AML-193 (cell line): Measurements from ENCODE around the gene KCNA2.

ENCODE experiments used
- DNase-seq, 2 experiments: peaks; one replicate each; lab custom pipeline; 2025; lab: John Stamatoyannopoulos, UW

The KCNA2 gene

DNA sequence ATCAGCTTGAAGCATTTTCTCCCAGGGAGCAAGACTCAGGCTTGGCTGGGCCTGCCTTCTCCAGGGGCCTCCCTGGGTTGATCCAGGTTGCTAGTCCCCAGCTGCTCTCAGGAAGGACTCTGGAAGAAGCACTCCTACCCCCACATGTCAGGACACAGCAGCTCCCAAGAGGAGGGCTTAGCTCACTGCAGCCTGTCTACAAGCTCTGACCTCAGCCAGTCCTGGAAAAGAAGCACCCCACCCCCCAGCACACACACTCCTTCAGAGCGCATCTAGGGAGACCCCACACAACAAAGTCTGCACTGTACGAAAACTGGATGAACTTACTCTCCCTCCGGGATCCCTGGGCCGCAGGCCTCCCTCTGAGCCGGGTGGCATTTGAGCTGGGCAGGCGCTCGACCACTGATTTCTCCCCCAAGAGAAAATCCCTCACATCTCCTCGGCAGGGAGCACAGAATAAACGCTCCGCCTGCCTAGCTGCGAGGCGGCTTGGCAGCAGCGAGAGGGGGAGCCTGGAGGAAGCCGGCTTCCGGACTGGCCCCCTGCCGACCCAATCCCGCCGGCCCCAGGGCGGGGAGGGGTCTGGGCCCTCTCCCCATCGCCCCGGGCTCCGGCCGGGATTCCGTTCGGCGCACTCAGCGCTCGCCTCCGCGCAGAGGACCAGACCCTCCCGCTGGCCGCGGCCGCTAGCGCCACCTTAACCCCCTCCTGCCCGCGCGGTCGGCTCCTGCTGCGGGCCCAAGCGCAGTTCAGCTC, at the start of gene KCNA2:
Gene KCNA2 (minus strand): TSS at position 458 of the 756 bp plus-strand sequence. CDS start 1,576 bp downstream, outside the sequence.
- no peak for DNase-seq

DNA sequence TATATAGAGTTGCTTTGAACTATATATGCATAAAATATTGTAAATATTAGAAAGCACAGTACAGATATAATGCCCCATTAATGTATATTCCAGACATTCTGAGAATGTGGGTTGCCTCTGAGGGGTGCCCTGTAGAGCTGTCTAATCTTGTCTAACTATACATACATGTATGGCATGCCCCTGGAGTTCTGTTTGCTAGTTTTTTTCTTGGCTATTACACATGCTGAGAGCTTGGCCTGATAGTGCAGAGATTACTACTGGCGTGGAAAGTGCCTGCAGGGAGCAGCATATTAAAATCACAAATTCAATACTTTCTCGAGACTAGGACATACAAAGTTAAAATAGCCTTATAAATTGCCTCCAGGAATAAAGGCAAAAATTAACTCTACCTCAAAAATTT, 44.5 kb upstream of the KCNA2 start:
- DNase-seq: no peak

DNA sequence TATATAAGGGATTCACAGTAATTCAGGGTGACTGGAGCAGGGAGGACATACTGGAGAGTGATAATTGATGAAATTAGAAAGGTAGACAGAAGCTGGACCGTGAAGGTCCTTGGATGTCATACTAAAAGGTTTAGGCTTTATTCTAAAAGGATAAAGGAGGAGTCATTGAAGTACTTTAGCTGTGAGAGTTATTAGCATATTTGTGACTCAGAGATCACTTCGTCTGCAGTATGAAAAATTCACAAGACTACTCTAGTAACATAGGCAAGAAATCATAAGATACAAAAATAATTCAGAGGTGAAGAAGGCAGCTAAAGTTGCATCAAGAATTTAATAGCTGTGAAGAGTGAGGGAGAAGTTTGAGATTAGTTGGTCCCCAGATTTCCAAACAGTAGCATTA, 42.3 kb upstream of the KCNA2 start:
- no peak for DNase-seq

DNA sequence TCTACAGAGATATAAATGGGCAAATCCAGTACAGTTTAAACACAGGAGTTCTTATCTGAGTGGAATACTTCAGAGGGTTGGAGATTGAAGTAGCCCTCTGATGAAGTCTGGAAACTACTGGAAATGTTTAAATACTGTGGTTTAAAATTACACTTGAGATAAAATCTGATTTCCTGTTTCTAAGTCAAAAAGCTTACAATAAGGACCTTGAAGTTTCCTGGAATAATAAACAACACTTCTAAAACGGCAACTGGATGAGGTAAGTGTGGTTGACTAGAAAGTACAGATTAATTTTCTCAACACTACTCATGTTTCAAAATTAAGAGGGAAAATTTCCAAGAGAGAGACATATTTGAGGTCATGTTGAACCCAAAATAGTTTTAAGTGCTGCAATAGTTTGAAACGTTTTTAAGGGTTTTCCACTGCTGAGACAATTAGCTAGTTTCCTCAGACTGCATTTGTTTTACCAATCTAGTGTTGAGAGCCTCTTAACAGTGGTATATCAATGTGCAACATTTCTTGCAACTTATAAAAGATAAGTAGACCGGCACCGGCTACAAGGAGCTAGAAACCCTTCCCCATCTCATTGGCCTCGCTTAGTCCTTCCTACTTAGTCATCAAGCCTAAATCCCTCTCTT, 41.2 kb upstream of the KCNA2 start:
- DNase-seq: no peak

DNA sequence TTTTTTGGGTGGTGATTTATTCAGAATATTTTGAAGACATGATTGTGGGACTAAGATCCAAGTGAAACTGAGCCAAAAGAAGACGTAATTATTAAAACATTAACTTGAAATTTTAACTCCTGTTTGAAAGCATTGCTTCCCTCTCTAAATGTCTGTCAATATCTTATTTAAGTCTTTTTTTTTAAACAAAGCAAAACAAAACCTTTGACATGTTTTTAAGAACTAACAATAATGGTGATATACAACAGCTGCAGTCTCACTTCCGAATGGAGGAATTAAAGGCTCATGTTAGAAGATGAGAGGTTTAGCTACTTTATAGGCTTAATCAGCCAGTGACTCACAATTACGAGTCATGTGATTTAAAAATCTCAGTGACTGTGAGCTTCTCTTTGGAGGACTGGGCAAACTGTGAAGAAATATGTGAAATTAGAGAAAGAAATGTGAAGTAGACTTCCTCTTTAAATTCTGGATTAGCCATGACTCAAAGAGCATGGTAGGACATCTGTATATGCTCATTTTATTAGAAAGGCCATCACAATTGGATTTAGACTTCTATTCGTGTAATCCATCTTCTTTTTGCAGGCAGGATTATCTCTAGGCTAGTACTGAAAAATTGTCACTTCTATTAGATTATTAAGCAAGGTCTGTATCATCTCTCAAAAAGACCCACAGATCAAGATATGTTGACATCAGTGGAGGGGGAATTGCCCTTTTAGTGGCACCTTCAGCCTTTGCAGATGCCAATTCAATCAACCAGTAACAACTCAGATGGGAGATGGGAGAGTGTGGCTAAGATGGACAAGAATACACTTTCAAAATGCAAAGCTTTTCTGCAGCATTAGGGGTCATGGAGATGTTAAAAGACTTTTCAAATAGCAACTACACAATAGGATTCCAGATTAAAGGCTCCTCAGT, 39.9 kb upstream of the KCNA2 start:
- DNase-seq: no peak

DNA sequence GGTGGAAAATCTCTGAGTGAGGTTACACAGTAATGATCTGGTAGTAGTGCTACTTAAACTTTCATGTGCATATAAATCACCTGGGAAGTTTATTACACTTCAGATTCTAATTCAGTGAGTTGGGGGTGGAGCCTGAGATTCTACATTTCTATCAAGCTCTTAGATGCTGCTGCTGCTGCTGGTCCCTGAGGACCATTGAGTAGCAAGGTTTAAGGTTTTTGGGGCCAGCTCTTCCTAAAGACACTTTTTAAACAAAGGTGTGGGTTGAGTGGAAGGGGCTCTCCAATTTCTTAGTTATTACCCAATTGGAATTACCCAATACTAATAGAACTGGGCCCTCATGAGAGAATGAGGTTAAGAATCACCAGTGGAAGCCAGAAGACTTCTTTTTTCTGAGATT, 39.1 kb upstream of the KCNA2 start:
- DNase-seq: no peak

DNA sequence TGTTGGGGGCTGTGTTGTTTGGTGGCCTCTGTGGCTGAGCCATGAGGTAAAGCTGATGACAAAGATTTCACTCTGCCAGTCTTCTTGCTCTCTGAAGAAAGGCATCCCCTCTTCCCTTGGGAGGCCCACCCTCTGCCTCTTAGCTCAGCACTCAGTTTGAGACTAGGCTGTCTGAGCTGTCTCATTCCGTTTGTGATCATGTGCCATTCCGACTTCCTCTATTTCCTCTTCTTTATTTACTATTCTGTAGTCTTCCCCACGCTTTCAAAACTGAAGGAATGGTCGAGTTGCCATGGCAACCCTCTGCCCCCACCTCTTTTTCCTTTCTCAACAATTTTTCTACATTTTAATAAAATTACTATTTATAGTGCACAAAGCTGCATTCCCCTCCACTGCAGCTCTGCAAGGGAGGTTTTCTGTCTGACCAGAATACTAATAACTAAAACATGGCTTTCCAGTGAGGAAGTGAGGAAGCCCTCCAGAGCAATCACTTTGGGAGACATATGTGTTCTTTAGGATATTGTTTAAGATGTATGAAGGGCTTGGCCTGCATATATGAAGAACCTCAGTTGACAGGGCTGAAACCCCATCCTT, 37.8 kb upstream of the KCNA2 start:
- no peak for DNase-seq

DNA sequence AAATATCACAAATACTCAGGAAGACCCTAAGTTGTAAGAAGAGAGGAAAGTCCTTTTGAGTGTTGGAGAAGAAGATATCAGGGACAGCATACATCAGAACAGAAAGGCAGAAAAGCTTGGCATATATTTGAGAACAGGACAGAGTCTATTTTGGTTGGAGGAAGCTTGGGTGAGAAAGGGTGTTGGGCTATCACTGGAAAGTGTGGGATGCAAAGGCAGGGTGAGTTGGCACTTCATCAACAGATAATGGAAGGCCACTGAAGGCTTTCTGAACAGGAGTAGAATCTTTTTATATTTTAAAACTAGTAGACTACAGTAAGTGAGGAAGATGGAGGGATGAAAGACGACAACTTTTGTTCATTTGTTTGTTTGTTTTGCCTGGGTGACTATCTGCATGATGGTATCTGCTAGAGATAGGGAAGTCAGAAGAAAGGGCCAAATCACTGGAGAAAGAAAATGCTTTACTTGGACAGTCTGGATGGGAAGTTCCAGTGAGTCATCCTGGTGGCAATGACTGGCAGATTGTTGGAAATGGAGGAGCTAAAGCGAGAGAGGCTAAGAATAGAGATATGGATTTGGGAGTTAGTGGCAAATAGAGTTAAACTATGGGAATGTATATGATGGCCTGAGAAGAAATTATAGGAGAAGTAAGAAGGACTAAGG, 33.7 kb upstream of the KCNA2 start:
- DNase-seq: no peak

DNA sequence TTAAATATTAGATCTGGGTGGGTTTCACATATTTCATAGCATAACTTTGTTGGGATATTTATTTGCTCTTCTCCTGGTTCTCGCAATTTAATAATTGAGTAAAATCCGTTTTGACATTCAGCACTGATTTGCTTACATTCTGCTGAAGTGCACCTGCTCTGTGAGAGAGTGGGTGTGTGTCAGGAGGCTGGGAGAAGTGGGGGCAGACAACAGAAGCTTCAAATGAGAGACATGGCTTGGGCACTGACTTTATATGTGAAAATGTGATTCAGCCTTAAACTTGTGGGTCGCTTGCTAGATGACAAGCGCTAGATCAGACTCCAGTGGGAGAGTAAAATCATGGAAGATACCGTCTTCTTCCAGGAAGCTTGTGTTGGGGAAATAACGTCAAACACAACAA, 32.4 kb upstream of the KCNA2 start:
- no peak for DNase-seq

DNA sequence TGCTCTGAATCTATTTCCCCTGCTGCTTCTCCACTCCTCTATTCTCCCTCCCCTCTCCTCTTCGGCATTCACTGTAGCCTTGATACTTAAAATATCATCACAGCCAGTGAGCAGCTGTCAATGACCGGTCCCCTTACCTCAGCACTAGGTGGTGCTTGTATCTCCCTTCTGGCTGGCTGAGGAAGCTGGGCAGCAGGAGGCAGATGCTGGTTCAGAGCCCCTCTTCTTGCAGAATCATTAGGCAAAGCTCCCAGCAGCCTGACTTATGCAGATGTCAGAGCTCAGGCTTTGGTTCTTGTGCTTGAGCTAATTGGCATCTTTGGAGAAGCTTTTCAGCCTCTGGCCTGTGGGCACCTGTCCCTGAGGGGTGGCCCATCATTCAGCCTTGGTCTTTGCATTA, 31.9 kb upstream of the KCNA2 start:
- no peak for DNase-seq

DNA sequence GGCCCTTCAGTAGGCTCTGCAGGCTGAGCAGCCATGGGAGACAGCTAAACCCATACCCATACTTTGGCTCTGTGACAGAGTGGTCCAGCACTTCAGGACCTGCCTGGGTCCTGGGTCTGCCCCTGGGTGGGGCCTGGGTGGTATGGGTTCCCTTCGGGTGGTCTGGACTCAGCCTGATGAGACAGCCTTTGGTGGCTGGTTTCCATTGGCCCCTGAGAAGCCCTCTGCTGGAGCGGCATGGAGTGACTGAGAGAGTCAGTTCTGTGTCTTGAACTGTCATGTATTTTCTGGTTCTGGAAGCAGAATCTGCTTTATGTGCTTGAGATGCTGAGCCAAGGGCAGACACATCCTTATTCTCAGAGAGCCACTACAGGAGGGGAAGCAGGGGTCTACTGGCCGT, 31.3 kb upstream of the KCNA2 start:
- DNase-seq: no peak

DNA sequence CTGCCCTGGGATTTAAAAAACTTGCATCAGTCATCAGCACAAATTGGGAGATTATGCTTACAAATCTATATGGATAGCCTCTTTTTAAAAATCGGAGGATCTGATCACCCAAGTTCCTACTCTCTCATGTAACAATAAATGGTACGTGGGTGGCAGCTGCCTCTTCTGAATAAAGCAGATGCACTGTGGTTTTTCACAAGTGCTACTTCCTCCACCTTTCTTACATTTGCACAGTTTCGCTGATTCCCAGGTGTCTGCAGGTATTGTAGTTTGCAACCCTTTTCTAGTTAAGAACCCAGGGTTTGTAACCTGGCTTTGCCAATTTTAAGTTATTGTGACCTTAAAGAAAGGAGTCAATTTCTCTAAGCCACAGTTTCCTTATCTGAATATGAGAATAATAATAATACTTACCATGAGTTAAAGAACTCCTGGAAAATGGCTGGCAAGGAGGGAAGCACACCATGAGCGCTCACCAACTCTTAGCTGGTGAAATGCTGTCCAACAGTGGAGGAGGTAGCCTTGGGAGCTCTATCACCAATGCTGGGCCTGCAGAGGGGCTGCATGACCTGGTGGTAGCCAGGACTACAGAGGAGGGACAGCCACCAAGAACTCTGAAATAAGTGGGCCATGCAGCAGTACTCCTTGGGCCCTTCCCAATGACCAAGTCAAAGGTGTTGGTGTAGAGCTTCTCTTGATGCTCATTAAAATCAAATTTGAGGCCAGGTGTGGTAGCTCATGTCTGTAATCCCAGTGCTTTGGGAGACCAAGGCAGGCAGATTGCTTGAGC, 30.2 kb upstream of the KCNA2 start:
- no peak for DNase-seq

DNA sequence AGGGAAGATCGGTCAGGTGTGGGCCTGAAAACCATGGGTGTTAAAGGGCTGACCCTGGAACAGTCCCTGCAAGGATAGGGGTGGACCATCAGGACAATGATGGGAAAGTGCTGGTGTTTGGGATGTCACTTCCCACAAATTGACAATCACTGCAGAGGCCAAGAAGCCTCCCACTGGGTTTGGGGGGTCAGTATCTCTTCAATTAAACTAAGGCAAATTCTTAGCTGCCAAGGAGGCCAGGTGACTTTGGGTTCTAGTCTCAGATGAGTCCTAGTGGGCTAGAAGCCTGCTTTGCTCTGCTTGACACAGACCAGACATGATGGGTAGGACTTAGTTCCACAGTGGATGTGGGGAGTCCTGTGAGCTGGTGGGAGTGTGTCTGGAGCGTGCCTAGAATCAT, 29.3 kb upstream of the KCNA2 start:
- no peak for DNase-seq

DNA sequence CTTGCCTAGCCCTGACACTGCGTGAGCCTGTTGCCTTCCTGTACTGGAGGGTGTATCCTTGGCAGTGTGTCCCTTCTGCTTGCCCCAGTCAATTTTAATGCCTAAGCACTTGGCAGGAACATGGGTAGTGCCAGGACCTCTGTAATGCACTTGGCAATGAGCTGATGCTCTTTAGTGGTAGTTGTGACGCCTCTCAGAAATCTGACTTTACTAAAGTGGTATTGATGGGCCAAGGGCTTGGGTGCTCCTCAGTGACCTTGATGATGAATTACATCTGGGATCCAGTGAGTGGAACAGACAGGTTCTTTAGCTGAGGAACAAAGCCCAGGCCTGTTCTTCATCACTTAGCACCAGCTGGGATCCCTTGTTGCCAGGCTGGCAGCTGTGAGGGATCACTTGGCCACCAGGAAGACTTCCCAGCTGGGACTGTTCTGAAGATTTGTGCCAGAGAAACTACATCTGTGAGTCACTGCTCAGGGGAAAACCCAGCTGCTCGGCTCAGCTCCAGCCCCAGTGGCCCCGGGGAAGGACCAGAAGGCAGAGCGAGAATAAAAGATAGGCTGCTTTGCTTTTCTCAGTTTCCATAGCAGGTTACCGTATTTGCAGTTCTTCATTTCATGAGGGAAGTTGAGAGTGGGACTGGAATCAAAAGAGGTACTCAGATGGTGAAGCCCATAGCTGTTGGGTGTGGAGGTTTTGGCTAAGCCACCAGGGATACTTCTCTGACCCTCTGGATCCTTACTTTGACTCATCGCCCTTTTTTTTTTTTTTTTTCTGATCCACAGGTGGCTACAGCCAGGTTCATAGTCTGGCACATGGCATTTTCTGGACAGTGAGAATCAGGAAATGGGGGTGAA, 28.5 kb upstream of the KCNA2 start:
- DNase-seq: no peak

DNA sequence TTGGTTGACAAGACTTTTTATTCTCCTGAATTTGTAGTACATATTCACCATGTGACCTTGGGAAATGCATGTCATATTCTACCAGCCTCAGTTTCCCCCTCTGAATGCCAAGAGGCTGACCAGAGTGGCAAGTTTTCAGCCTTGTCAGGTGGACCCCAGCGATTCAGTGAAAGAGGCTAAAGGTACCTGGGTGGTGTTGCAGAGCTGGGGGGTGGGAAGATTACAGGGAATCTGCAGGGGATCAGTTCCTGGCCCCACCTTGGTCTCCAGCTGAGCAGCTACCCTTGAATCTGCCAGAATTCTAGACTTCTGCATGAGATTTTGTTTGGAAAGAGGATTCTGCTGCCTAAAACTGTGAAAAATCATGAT, 27.9 kb upstream of the KCNA2 start:
- DNase-seq: no peak

DNA sequence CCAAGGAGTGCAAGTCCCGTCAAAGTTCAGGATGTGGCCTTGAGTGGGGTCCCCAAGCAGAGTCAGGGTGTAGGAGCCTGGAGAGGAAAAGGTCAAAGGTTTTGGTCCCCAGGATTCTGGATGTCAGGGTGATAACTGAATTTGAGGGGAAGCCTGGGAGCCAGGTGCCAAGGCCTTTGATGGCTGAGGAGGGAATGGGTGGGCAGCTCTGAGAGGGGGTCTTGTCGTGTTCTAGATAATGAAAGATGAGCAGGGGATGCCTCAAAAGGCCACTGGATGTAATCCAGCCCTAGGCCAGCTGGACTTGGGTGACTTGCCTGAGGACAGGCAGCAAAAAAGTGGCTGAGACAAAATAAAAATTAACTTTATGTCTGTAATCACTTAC, 27.5 kb upstream of the KCNA2 start:
- DNase-seq: no peak

DNA sequence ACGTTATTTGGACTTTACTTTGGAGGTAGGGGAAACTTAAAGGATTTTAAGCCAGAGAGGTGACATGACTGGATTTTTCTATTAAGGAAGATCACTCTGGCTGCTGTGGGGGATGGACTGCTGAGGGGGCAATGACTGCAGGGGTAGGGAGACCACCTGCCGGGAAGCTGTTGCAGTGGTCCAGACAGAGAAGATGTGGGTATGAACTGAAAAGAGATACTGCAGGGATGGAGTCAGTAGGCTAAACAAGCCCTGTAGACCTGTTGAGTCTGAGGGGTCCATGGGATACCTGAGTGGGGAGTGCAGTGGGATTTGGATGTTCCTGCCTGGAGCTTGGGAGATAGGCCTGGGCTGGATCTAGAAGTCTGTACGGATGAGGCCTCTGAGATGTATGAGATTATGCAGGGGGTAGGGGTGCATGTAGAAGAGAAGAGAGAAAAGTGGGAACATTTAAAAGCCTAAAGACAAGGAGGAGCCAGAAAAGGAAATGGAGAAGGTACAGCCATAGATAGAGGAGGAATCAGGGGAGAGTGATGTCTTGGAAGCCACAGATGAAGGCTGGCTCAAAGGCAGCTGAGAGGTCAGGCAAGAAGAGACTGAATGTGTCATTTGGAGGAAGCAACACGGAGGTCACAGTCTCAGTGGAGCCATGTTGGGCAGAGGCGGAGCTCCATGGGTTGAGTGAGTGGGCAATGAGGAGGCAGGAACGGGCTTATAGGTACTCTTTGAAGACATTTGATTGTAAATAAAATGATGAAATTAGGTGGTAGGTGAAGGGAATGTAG, 25.9 kb upstream of the KCNA2 start:
- DNase-seq: no peak

DNA sequence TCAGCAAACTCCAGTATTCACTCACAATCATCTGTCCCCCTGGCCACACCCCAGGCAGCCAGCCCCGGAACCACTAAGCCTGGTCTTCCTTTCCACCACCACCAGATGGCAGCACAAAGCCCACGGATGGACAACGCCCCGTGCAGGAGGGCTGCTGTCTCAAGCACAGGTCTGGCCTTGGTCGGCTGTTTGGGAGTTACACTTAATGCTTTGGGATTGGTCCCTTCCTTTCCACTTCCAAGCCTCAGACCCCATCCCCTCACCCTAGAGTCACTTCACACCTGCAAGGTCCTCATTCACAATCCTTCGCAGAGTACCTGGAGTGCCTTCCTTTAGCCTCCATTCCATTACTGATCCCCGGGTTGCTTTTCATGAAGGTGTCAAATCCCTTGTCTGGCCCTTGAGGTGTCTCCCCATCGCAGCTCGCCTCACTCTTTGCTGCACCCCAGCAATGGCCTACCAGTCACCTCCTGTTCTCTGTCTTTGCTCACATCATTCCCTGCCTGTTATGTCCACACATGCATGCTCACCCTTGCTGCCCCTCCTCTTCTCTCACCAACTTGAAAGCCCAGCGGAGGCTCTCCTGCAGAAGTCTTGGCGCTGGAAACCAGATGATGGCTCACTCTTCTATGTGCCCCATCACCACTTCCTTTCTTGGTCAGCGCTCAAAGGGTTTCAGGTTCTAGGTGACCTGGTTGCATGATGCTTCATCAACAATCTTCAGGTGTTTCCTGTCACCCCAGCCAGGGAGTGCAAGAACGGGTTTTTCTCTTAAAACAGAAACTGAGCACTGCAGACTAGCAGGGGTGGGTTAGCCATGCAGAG, 24.9 kb upstream of the KCNA2 start:
- DNase-seq: peak; percentile 53 to 58
